ENCODE data around the gene OTOA.

Gene OTOA

GRCh38 chr16:21650521-21650920, 13.2 kb upstream of the OTOA start:
- H3K4me3 ChIP-seq (ENCODE audit: low read length): no peak overlapping the region
- TF ChIP-seq CTCF (IDR thresholded peaks at IDR 0.05; ENCODE audit: insufficient read depth, low read depth, low read length, missing control alignments): no peak
- DNase-seq (ENCODE audit: low read depth): peak; percentile 50

GRCh38 chr16:21651515-21651914, 12.3 kb upstream of the OTOA start:
- no peak for TF ChIP-seq CTCF (IDR thresholded peaks at IDR 0.05; ENCODE audit: insufficient read depth, low read depth, low read length, missing control alignments)
- DNase-seq (ENCODE audit: low read depth): no peak
- no peak overlapping the region for H3K4me3 ChIP-seq (ENCODE audit: low read length)

GRCh38 chr16:21652453-21652852, 11.3 kb upstream of the OTOA start, which contains the start of gene IGSF6:
IGSF6 (minus strand) TSS chr16:21652608; CDS start chr16:21652598, 10 bp downstream.
- no peak for TF ChIP-seq CTCF (IDR thresholded peaks at IDR 0.05; ENCODE audit: insufficient read depth, low read depth, low read length, missing control alignments)
- no peak for DNase-seq (ENCODE audit: low read depth)
- no peak within 1 kb of the TSS for H3K4me3 ChIP-seq (ENCODE audit: low read length)

- no peak for TF ChIP-seq CTCF (IDR thresholded peaks at IDR 0.05; ENCODE audit: insufficient read depth, low read depth, low read length, missing control alignments)
- H3K4me3 ChIP-seq (ENCODE audit: low read length): no peak overlapping the region
- no peak for DNase-seq (ENCODE audit: low read depth)
These were observed 10.2 kb upstream of the OTOA start for GRCh38 chr16:21653571-21653970.

- TF ChIP-seq CTCF (IDR thresholded peaks at IDR 0.05; ENCODE audit: insufficient read depth, low read depth, low read length, missing control alignments): no peak
- no peak for DNase-seq (ENCODE audit: low read depth)
- no peak overlapping the region for H3K4me3 ChIP-seq (ENCODE audit: low read length)
These were observed 9.3 kb upstream of the OTOA start for GRCh38 chr16:21654466-21654865.

GRCh38 chr16:21654881-21655280, 8.9 kb upstream of the OTOA start:
- TF ChIP-seq CTCF (IDR thresholded peaks at IDR 0.05; ENCODE audit: insufficient read depth, low read depth, low read length, missing control alignments): no peak
- peak; percentile 48 for DNase-seq (ENCODE audit: low read depth)
- no peak overlapping the region for H3K4me3 ChIP-seq (ENCODE audit: low read length)

Measured in epithelial cell of esophagus (primary cell).